ENCODE data around the gene ETFA. TPM values are rescaled to one million over a fixed set of nuclear protein-coding genes. Genes with fewer than 3 reads are reported as not detected.

The ETFA gene
- total RNA-seq, 1 experiment from 2014 or later = 139 TPM

- peaks cover 3% of the 10 kb centered on the region; the same call in 1 of the 2 replicates for H3K9me3 ChIP-seq (replicated peaks)
- no peak for DNase-seq
- H3K4me1 ChIP-seq = no peaks in the 10 kb centered on the region
- H3K4me3 ChIP-seq = no peak overlapping the region
- no peak overlapping the region for H3K27ac ChIP-seq
- H3K36me3 ChIP-seq = peaks cover 12% of the 10 kb centered on the region
- H3K27me3 ChIP-seq = no peaks in the 10 kb centered on the region
Measured at GRCh38 chr15:76343313-76343996, 32.2 kb upstream of the ETFA start.

GRCh38 chr15:76342382-76343201, 31.3 kb upstream of the ETFA start:
- no peaks in the 10 kb centered on the region for H3K27me3 ChIP-seq
- DNase-seq = no peak
- peaks cover 3% of the 10 kb centered on the region; the same call in 1 of the 2 replicates for H3K9me3 ChIP-seq (replicated peaks)
- no peaks in the 10 kb centered on the region for H3K4me1 ChIP-seq
- H3K4me3 ChIP-seq = no peak overlapping the region
- no peak overlapping the region for H3K27ac ChIP-seq
- H3K36me3 ChIP-seq = peaks cover 12% of the 10 kb centered on the region

GRCh38 chr15:76342058-76342381, 30.8 kb upstream of the ETFA start:
- H3K4me1 ChIP-seq = no peaks in the 10 kb centered on the region
- peaks cover 3% of the 10 kb centered on the region; the same call in 1 of the 2 replicates for H3K9me3 ChIP-seq (replicated peaks)
- H3K4me3 ChIP-seq = no peak overlapping the region
- H3K27me3 ChIP-seq = no peaks in the 10 kb centered on the region
- H3K27ac ChIP-seq = no peak overlapping the region
- peaks cover 12% of the 10 kb centered on the region for H3K36me3 ChIP-seq
- no peak for DNase-seq

DNA sequence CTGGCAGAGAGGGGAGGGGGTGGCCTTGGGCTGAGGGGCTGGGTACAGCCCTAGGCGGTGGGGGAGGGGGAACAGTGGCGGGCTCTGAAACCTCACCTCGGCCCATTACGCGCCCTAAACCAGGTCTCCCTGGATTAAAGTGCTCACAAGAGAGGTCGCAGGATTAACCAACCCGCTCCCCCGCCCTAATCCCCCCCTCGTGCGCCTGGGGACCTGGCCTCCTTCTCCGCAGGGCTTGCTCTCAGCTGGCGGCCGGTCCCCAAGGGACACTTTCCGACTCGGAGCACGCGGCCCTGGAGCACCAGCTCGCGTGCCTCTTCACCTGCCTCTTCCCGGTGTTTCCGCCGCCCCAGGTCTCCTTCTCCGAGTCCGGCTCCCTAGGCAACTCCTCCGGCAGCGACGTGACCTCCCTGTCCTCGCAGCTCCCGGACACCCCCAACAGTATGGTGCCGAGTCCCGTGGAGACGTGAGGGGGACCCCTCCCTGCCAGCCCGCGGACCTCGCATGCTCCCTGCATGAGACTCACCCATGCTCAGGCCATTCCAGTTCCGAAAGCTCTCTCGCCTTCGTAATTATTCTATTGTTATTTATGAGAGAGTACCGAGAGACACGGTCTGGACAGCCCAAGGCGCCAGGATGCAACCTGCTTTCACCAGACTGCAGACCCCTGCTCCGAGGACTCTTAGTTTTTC, 30.2 kb upstream of the ETFA start:
- no peak for DNase-seq
- no peaks in the 10 kb centered on the region for H3K4me1 ChIP-seq
- no peaks in the 10 kb centered on the region for H3K27me3 ChIP-seq
- no peak overlapping the region for H3K4me3 ChIP-seq
- peaks cover 3% of the 10 kb centered on the region; the same call in 1 of the 2 replicates for H3K9me3 ChIP-seq (replicated peaks)
- no peak overlapping the region for H3K27ac ChIP-seq
- peaks cover 12% of the 10 kb centered on the region for H3K36me3 ChIP-seq

GRCh38 chr15:76340803-76341365, 29.6 kb upstream of the ETFA start:
- no peak for DNase-seq
- Histone ChIP-seq H3K36me3 (peaks cover 12% of the 10 kb centered on the region), H3K27me3 (no peaks in the 10 kb centered on the region), H3K27ac (no peak overlapping the region), H3K4me3 (no peak overlapping the region), H3K9me3 (replicated peaks) (peaks cover 3% of the 10 kb centered on the region; the same call in 1 of the 2 replicates), H3K4me1 (no peaks in the 10 kb centered on the region)

DNA sequence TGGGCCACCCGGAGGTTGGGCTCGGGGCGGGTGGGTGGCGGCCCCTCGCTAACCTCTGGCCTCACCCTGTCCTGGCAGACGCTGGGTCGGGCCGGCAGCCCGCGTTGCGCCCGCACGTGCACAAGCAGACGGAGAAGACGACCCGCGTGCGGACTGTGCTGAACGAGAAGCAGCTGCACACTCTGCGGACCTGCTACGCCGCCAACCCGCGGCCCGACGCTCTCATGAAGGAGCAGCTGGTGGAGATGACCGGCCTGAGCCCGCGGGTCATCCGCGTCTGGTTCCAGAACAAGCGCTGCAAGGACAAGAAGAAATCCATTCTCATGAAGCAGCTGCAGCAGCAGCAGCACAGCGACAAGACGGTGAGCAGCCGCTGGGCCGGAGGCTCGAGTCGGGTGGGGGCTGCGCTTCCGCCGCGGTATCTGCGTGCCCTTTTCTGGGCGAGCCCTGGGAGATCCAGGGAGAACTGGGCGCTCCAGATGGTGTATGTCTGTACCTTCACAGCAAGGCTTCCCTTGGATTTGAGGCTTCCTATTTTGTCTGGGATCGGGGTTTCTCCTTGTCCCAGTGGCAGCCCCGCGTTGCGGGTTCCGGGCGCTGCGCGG, 29.0 kb upstream of the ETFA start:
- no peak for DNase-seq
- H3K9me3 ChIP-seq (replicated peaks) = peaks cover 3% of the 10 kb centered on the region; the same call in 1 of the 2 replicates
- peaks cover 12% of the 10 kb centered on the region for H3K36me3 ChIP-seq
- no peak overlapping the region for H3K4me3 ChIP-seq
- no peaks in the 10 kb centered on the region for H3K27me3 ChIP-seq
- no peak overlapping the region for H3K27ac ChIP-seq
- H3K4me1 ChIP-seq = 0 out of 2 replicates have a peak, but pooled peaks cover 2% of the 10 kb centered on the region

DNA sequence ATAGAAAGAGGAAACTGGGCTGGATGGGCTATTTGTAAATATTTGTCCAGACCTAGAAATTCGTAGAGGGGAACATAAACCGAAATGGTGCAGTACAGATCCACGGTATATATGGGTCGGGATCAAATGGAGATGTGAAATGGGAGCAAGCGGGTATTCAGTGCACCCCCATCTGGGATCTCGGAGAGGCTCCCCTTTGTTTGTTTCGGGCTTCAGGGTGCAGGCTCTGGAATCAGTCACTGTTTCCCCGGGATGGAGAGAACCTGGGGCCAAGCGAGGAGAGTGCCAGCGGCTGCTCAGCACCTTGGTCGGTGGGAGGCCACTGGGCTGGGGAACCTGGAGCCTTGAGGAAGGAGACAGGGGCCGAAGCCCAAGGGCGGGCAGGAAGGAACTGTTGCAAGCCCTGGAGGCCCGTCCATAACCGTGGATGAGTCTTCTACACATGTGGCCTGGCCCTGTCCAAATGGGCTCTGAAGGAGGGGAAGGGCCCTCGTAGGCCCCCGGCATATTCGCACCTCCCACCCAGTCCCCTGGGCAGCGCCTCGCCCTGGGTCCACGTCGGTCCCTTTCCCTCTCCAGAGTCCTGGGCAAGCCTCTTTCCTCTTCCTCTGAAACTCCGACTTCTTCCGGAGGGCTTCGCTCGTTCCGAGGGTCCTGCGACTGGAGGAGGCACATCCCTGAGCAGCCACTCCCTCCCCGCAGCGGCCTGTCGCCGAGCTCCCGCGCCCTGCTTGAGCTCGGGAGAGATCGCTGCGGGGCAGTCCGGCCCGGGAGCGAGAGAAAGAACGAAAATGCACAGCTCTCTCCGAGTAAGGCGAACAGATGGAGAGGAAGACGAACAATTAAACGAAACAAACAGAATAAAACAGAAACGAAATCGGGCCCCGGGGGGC, 28.3 kb upstream of the ETFA start:
- Histone ChIP-seq H3K9me3 (replicated peaks) (peaks cover 3% of the 10 kb centered on the region; the same call in 1 of the 2 replicates), H3K27me3 (no peaks in the 10 kb centered on the region), H3K4me1 (0 out of 2 replicates have a peak, but pooled peaks cover 3% of the 10 kb centered on the region), H3K4me3 (no peak overlapping the region), H3K27ac (no peak overlapping the region), H3K36me3 (peaks cover 12% of the 10 kb centered on the region)
- no peak for DNase-seq

- H3K27ac ChIP-seq = no peak overlapping the region
- H3K4me3 ChIP-seq = peak overlapping the region; percentile 74
- H3K4me1 ChIP-seq = 0 out of 2 replicates have a peak, but pooled peaks cover 3% of the 10 kb centered on the region
- peak in 1 of 2 experiments; percentile 20 for DNase-seq
- H3K27me3 ChIP-seq = no peaks in the 10 kb centered on the region
- H3K9me3 ChIP-seq (replicated peaks) = peaks cover 3% of the 10 kb centered on the region; the same call in 1 of the 2 replicates
- H3K36me3 ChIP-seq = peaks cover 12% of the 10 kb centered on the region
Measured at GRCh38 chr15:76338486-76339304, 27.4 kb upstream of the ETFA start.

GRCh38 chr15:76337696-76338485, 26.6 kb upstream of the ETFA start:
- no peak for DNase-seq
- H3K27me3 ChIP-seq = no peaks in the 10 kb centered on the region
- H3K4me1 ChIP-seq = 0 out of 2 replicates have a peak, but pooled peaks cover 3% of the 10 kb centered on the region
- no peak overlapping the region for H3K27ac ChIP-seq
- peak overlapping the region; percentile 74 for H3K4me3 ChIP-seq
- H3K9me3 ChIP-seq (replicated peaks) = peaks cover 3% of the 10 kb centered on the region; the same call in 1 of the 2 replicates
- peaks cover 12% of the 10 kb centered on the region for H3K36me3 ChIP-seq

- peaks cover 3% of the 10 kb centered on the region; the same call in 1 of the 2 replicates for H3K9me3 ChIP-seq (replicated peaks)
- H3K27ac ChIP-seq = no peak overlapping the region
- H3K4me1 ChIP-seq = 0 out of 2 replicates have a peak, but pooled peaks cover 3% of the 10 kb centered on the region
- H3K27me3 ChIP-seq = no peaks in the 10 kb centered on the region
- H3K36me3 ChIP-seq = peaks cover 11% of the 10 kb centered on the region
- H3K4me3 ChIP-seq = peak overlapping the region; percentile 74
- peak; percentile 53 to 68 for DNase-seq
Measured at GRCh38 chr15:76337059-76337695, 25.9 kb upstream of the ETFA start.

DNA sequence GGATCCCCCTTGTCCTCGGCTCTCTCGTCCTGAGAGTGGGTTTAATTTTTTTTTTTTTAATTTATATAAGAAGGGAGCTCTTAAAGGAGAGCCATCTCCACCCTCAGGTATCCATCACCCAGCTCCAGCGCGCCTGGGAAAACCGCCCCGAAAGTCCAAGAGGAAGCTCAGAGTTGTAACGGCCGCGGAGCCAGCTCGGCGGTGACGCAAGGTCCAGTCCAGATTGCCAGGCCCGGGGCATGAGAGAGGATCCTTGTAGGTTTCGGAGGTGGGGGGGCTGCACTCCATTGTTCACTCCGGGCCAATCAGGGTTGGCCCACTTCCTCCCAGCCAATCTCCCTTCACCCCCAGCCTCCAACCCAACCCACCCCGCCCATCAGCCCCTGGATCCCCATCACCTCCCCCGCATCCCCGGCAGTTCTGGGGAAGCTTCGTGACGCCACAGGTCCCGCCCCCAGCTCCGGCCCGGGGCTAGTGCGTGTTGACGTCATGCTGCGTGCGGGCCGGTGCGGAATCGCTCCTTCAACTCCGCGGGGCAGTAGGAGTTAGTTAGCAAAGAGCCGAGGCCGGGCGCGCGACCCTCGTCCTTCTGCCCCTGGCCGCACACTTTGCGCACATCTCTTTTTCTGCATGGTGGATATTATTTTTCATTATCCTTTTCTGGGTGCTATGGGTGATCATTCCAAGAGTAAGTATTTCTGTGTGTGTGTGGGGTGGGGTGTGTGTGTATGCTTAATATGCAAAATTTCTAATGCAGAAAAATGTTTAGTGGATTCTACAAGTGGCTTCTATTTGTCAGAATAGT, 25.2 kb upstream of the ETFA start, which contains the start of gene ISL2:
TSS of gene ISL2 (plus strand) at position 520 of the 805 bp plus-strand sequence. CDS start at position 631, 111 bp downstream.
- Histone ChIP-seq H3K27ac (peak within 1 kb of the TSS; percentile 74), H3K27me3 (no peaks in the 10 kb centered on the region), H3K36me3 (peaks cover 5% of the 10 kb centered on the region; the same call in 1 of the 2 replicates), H3K4me3 (peak within 1 kb of the TSS; percentile 74), H3K9me3 (replicated peaks) (no peaks in the 10 kb centered on the region), H3K4me1 (0 out of 2 replicates have a peak, but pooled peaks cover 3% of the 10 kb centered on the region)
- DNase-seq = peak; percentile 98
